HG02610 (cell line): ENCODE results near the gene BPHL.
"Not testable (repeated sequence)": the region's sequence is repeated elsewhere in the genome, so short reads cannot be mapped to it uniquely, and the experiment has no call there.

Experiments used
- ATAC-seq: cut with Tn5 transposase; IDR thresholded peaks from one replicate; pipeline ENCODE4 v1.9.1; 2021; ENCODE audit warnings: mild to moderate bottlenecking, moderate library complexity; ENCODE audit not compliant: unreplicated experiment

Gene BPHL

GRCh38 chr6:3120765-3121089 lies 2.2 kb downstream of the BPHL start:
- no peak for ATAC-seq

GRCh38 chr6:3122823-3123182 lies 4.3 kb downstream of the BPHL start:
- no peak for ATAC-seq

GRCh38 chr6:3124667-3125066 lies 6.2 kb downstream of the BPHL start:
- ATAC-seq = no peak

- no peak for ATAC-seq
These were observed 7.3 kb downstream of the BPHL start for GRCh38 chr6:3125815-3126214.

GRCh38 chr6:3128356-3129108 lies 10.0 kb downstream of the BPHL start:
- ATAC-seq = no peak

- no peak for ATAC-seq
These were observed 13.2 kb downstream of the BPHL start for GRCh38 chr6:3131695-3132094.

- no peak for ATAC-seq
These were observed 15.0 kb downstream of the BPHL start for GRCh38 chr6:3133515-3133914.

- no peak for ATAC-seq
These were observed 17.3 kb downstream of the BPHL start for GRCh38 chr6:3135668-3136291.

- ATAC-seq = no peak
These were observed 17.9 kb downstream of the BPHL start for GRCh38 chr6:3136292-3137011.

GRCh38 chr6:3137057-3137777 lies 18.7 kb downstream of the BPHL start:
- no peak for ATAC-seq

- ATAC-seq = not testable (repeated sequence)
These were observed 19.4 kb downstream of the BPHL start for GRCh38 chr6:3137873-3138272.

- ATAC-seq = no peak
These were observed 19.8 kb downstream of the BPHL start for GRCh38 chr6:3138341-3138740.

GRCh38 chr6:3139090-3139903 lies 20.8 kb downstream of the BPHL start:
- ATAC-seq = peak; percentile 49

GRCh38 chr6:3140201-3140600 lies 21.7 kb downstream of the BPHL start:
- no peak for ATAC-seq

GRCh38 chr6:3142536-3142935 lies 24.0 kb downstream of the BPHL start:
- no peak for ATAC-seq

GRCh38 chr6:3143158-3143557 lies 24.6 kb downstream of the BPHL start:
- no peak for ATAC-seq

GRCh38 chr6:3144571-3144970 lies 26.1 kb downstream of the BPHL start:
- ATAC-seq = no peak

- ATAC-seq = no peak
These were observed 29.6 kb downstream of the BPHL start for GRCh38 chr6:3147914-3148757.

GRCh38 chr6:3151691-3152090 lies 33.2 kb downstream of the BPHL start:
- no peak for ATAC-seq

- no peak for ATAC-seq
These were observed 34.2 kb downstream of the BPHL start for GRCh38 chr6:3152689-3153088.
